EH (cell line): Measurements from ENCODE around the gene EXOC8.

Source experiments
- DNase-seq: peaks from one replicate; pipeline ENCODE4 v3.0.0-alpha.2; 2015; ENCODE audit warnings: low read depth

Gene EXOC8

DNA sequence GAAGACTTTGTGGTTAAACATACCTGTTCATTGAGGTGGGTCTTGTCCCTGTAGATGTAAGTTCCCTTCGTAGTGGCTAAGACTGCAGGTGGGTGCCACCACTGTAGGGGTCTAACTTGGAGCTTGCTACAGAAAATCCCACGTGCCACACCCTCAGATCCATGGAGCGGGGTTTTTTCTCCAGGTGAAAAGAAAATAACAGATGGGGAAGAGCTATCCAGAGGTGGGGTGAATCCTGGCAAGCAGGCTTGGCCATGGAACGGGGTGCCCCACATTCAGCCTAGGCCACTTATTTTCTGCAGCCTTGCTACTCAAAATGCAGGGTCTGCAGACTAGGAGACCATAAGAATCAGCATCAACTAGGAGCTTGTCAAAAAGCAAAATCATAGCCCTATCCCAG lies 24.0 kb downstream of the EXOC8 start:
- no peak for DNase-seq

GRCh38 chr1:231312432-231312788 lies 25.2 kb downstream of the EXOC8 start:
- no peak for DNase-seq

- DNase-seq, result no peak
These were observed 25.8 kb downstream of the EXOC8 start for GRCh38 chr1:231311720-231312431.

GRCh38 chr1:231310391-231310934 lies 27.2 kb downstream of the EXOC8 start:
- DNase-seq, result no peak

DNA sequence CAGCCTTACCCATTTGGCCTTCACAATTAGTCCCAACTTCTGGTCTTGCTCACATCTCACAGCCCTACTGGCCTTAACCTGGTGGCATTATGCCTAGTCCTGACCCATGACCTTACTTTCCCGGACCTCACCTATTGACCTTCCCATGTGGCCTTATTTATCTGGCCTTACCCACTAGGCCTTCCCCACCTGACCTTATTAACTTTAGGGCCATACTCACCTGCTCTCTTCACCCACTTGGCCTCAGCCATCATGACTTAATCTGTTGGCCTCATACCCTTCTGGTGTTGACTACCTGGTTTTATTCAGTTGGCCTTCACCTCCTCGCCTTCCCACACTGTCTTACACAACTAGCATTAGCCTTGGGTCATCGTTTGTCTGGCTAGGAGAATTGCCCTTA lies 35.7 kb downstream of the EXOC8 start:
- DNase-seq, result no peak

- no peak for DNase-seq
These were observed 41.7 kb downstream of the EXOC8 start for GRCh38 chr1:231295938-231296337.

- DNase-seq, result no peak
These were observed 51.0 kb downstream of the EXOC8 start for GRCh38 chr1:231286603-231287002.

DNA sequence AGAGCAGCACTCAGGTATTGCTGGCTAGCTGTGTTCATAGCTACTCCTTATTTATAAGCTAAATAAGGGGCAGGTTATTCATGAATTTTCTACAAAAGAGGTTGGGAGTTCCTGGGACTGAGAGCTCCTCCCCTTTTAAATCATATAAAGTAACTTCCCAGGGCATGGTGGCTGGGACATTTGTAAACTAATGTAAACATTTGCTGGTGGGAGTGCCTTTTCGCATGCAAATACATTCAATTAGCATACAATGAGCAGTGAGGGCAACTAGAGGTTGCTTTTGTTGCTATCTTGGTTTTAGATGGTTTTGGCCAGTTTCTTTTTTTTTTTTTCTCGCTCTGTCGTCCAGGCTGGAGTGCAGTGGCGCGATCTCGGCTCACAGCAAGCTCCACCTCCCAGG lies 53.2 kb downstream of the EXOC8 start:
- no peak for DNase-seq
